Erythroblast (primary cell): ENCODE results near the gene NUP107.

ENCODE experiments used
- GATA1 ChIP-seq: IDR thresholded peaks from 2 replicates; pipeline ENCODE4 v1.6.1; 2011; ENCODE audit warnings: low read depth, mild to moderate bottlenecking, control low read depth, low read length, moderate library complexity
- POLR2A ChIP-seq: IDR thresholded peaks from 2 replicates; pipeline ENCODE4 v1.6.1; 2011; ENCODE audit warnings: mild to moderate bottlenecking, low read length

- no peak for TF ChIP-seq POLR2A
- TF ChIP-seq GATA1, result no peak
These were observed 63.7 kb downstream of the NUP107 start for GRCh38 chr12:68750506-68750905.
